OCI-LY7 (cell line): ENCODE data around the gene IRF2.

Experiments used
- EZH2phosphoT487 ChIP-seq: fragments of 200-600 bp; sonication (generic); IDR thresholded peaks from 2 replicates; pipeline ENCODE4 v1.6.1; 2018; ENCODE audit warnings: low read depth, borderline replicate concordance, mild to moderate bottlenecking, mixed run types, antibody characterized with exemption, low read length, moderate library complexity, mixed read lengths
- TF ChIP-seq, protein P1 (sequence below): fragments of 200-600 bp; sonication (generic); conservative IDR thresholded peaks from 2 replicates; pipeline ENCODE4 v1.5.1; 2014; ENCODE audit warnings: mild to moderate bottlenecking, antibody characterized with exemption, low read length, moderate library complexity, mixed read lengths

DNA sequence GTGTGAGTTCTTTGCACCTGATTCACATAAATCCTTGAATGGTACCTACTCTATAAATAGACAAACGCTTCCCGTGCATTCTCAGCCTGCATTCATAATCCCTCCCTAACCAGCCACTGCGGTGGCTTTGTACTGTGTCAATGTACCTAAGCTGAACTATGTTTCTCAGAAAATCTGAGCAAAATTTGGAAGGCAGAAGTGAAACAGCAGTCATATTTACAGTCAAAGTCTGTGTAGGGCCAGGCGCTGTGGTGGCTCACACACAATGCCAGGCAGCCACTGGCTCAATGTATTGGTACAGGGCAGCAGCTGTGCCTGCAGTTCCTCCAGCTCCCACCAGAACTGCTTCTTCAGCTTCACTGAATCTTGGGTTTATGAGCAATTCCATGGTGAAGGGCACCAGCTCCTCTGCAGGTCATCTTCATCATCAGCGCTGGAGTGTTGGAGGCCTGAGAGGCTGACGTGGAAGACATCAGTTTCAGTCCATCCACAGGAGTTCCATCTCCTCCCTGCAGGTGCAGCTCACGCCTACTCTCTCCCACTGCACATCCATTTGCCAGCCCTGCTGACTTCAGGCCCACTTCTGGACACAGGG lies 32.3 kb upstream of the IRF2 start:
- TF ChIP-seq, protein P1, sequence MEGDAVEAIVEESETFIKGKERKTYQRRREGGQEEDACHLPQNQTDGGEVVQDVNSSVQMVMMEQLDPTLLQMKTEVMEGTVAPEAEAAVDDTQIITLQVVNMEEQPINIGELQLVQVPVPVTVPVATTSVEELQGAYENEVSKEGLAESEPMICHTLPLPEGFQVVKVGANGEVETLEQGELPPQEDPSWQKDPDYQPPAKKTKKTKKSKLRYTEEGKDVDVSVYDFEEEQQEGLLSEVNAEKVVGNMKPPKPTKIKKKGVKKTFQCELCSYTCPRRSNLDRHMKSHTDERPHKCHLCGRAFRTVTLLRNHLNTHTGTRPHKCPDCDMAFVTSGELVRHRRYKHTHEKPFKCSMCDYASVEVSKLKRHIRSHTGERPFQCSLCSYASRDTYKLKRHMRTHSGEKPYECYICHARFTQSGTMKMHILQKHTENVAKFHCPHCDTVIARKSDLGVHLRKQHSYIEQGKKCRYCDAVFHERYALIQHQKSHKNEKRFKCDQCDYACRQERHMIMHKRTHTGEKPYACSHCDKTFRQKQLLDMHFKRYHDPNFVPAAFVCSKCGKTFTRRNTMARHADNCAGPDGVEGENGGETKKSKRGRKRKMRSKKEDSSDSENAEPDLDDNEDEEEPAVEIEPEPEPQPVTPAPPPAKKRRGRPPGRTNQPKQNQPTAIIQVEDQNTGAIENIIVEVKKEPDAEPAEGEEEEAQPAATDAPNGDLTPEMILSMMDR = peak; percentile 60
- TF ChIP-seq EZH2phosphoT487 = no peak
